Inflammatory macrophage (primary cell): ENCODE results near the gene OR5M8.

Source experiments
- DNase-seq, 2 donors: peaks; one replicate each; pipeline ENCODE4 v3.0.0-alpha.2; 2020 to 2022
- total RNA-seq, 18 experiments: gene quantifications; one replicate each; lab custom pipeline; 2026; ENCODE audit warnings: mixed read lengths in 6 of 18, inconsistent platforms in 2 of 18; lab: John Stamatoyannopoulos, UW

Gene OR5M8
- 0 reads per million in 18 experiments for total RNA-seq

- no peak for DNase-seq
Observed at GRCh38 chr11:56491270-56491669, at the start of gene OR5M8. TSS of gene OR5M8 (minus strand) at chr11:56491370. CDS start at chr11:56491370, 0 bp downstream.

- DNase-seq: no peak
Observed at GRCh38 chr11:56533054-56533740, 42.0 kb upstream of the OR5M8 start.

GRCh38 chr11:56531856-56532255, 40.7 kb upstream of the OR5M8 start:
- DNase-seq: no peak

GRCh38 chr11:56522008-56522407, 30.8 kb upstream of the OR5M8 start:
- no peak for DNase-seq

- DNase-seq: no peak
Observed at GRCh38 chr11:56513280-56513679, 22.1 kb upstream of the OR5M8 start.

- DNase-seq: no peak
Observed at GRCh38 chr11:56509439-56509838, 18.3 kb upstream of the OR5M8 start.

GRCh38 chr11:56497010-56497409, 5.8 kb upstream of the OR5M8 start:
- no peak for DNase-seq

- no peak for DNase-seq
Observed at GRCh38 chr11:56495117-56495516, 3.9 kb upstream of the OR5M8 start.

GRCh38 chr11:56486801-56487200, 4.4 kb downstream of the OR5M8 start:
- no peak for DNase-seq

- DNase-seq: no peak
Observed at GRCh38 chr11:56474729-56475235, 16.4 kb downstream of the OR5M8 start.

- no peak for DNase-seq
Observed at GRCh38 chr11:56473252-56473651, 17.9 kb downstream of the OR5M8 start, which contains the start of gene OR5M3. TSS of gene OR5M3 (minus strand) at chr11:56473352. CDS start at chr11:56470497, 2,855 bp downstream.

GRCh38 chr11:56457076-56457475, 34.1 kb downstream of the OR5M8 start:
- no peak for DNase-seq

GRCh38 chr11:56453521-56453920, 37.6 kb downstream of the OR5M8 start:
- DNase-seq: no peak
